ENCODE results near the gene WNT11. TPM values are rescaled to one million over a fixed set of nuclear protein-coding genes. Genes with fewer than 3 reads are reported as not detected.

The WNT11 gene
- total RNA-seq, 1 experiment from 2014 or later: not detected

- no peak overlapping the region for H3K4ac ChIP-seq (ENCODE audit: low read depth, low read length)
- H3T11ph ChIP-seq (ENCODE audit: low read length): no peak overlapping the region
- H3K9ac ChIP-seq (ENCODE audit: extremely low read depth, insufficient read length, low read length): no peak overlapping the region
- no peaks in the 10 kb centered on the region; the same call in 1 of the 2 replicates for H3K27me3 ChIP-seq (ENCODE audit: insufficient read depth, low read length)
- no peaks in the 10 kb centered on the region for H3K23me2 ChIP-seq (ENCODE audit: insufficient read length, low read depth, low read length, poor library complexity, severe bottlenecking)
- H3K79me2 ChIP-seq (ENCODE audit: insufficient read depth, low read length): no peaks in the 10 kb centered on the region
- H3K56ac ChIP-seq (ENCODE audit: insufficient read length, low read depth, low read length): no peak overlapping the region
- no peaks in the 10 kb centered on the region for H4K20me1 ChIP-seq (ENCODE audit: control insufficient read depth, insufficient read depth, insufficient read length)
- H2BK120ac ChIP-seq (ENCODE audit: low read depth, low read length, poor library complexity, severe bottlenecking): no peak overlapping the region
- no peak overlapping the region for H3K23ac ChIP-seq (ENCODE audit: insufficient read length, low read depth, low read length)
- H3K4me3 Mint-ChIP-seq: no peak overlapping the region
- H2BK5ac ChIP-seq (ENCODE audit: insufficient read length, low read length): no peak overlapping the region
- H3K79me1 ChIP-seq (ENCODE audit: insufficient read depth, low read depth, low read length, poor library complexity, severe bottlenecking): no peaks in the 10 kb centered on the region
- peaks cover 3% of the 10 kb centered on the region; the same call in 1 of the 2 replicates for H3K4me1 ChIP-seq (ENCODE audit: insufficient read depth, low read length)
- DNase-seq: no peak
- no peak overlapping the region for H3K4me2 ChIP-seq (ENCODE audit: insufficient read depth, insufficient read length, low read length)
- H3K36me3 Mint-ChIP-seq (ENCODE audit: insufficient read depth in 1 of 3, low read depth in 3 of 3): no peaks in the 10 kb centered on the region; a peak in 1 of 7 replicates
- no peak overlapping the region for H3K27ac Mint-ChIP-seq
- H3K27me3 Mint-ChIP-seq (ENCODE audit: low read depth): peaks cover 39% of the 10 kb centered on the region
- H3K9me3 Mint-ChIP-seq: peaks cover 6 to 7% of the 10 kb centered on the region in 2 experiments; a peak in 2 of 5 replicates
- TF ChIP-seq CTCF (conservative IDR thresholded peaks at IDR 0.05): no peak
- no peaks in the 10 kb centered on the region for H3K9me3 ChIP-seq (ENCODE audit: control insufficient read depth, low read depth, low read length)
- peaks cover 22 to 27% of the 10 kb centered on the region in 2 experiments for H3K4me1 Mint-ChIP-seq
- H2BK12ac ChIP-seq (ENCODE audit: insufficient read length, low read depth, low read length): no peak overlapping the region
- no peak overlapping the region for H4K8ac ChIP-seq (replicated peaks; ENCODE audit: insufficient read length, low read depth, low read length)
- no peak overlapping the region for H4K5ac ChIP-seq (ENCODE audit: insufficient read length, low read depth, low read length)
- H4K91ac ChIP-seq (ENCODE audit: insufficient read length, low read depth, low read length): no peak overlapping the region
- no peak overlapping the region for H2BK20ac ChIP-seq (ENCODE audit: low read depth, low read length, poor library complexity, severe bottlenecking)
- no peak overlapping the region for H3K27ac ChIP-seq (ENCODE audit: insufficient read length, low read depth, low read length)
- H3K14ac ChIP-seq (ENCODE audit: insufficient read depth, low read length): no peak overlapping the region
- WGBS (ENCODE audit: extremely low coverage, insufficient read length, low lambda C conversion rate): no CpG with 5 or more reads among the region's 7 CpGs
- H2BK15ac ChIP-seq (ENCODE audit: low read depth, low read length): no peak overlapping the region
- no peak overlapping the region for H3K18ac ChIP-seq (ENCODE audit: insufficient read length, low read depth, low read length)
- no peak overlapping the region for H2AFZ ChIP-seq (ENCODE audit: low read length)
- no peak overlapping the region for H2AK5ac ChIP-seq (ENCODE audit: insufficient read length, low read length)
These were observed 33.8 kb upstream of the WNT11 start for GRCh38 chr11:76240161-76240540.
